Fibroblast of pulmonary artery (primary cell): ENCODE data around the gene COL1A1.

Experiments used
- DNase-seq: peaks from one replicate; pipeline ENCODE4 v3.0.0-alpha.2; 2010; ENCODE audit warnings: low read depth
- H3K4me3 ChIP-seq: replicated peaks from 2 replicates; pipeline ENCODE4 v1.5.1; 2011; ENCODE audit warnings: low read depth, mild to moderate bottlenecking, control low read depth, low read length, moderate library complexity
- TF ChIP-seq, protein P1 (sequence below): IDR thresholded peaks from 2 replicates; pipeline ENCODE4 v1.5.1; 2011; ENCODE audit warnings: mild to moderate bottlenecking, control low read depth, low read length, inconsistent platforms; ENCODE audit errors: missing control alignments

COL1A1 gene

DNA sequence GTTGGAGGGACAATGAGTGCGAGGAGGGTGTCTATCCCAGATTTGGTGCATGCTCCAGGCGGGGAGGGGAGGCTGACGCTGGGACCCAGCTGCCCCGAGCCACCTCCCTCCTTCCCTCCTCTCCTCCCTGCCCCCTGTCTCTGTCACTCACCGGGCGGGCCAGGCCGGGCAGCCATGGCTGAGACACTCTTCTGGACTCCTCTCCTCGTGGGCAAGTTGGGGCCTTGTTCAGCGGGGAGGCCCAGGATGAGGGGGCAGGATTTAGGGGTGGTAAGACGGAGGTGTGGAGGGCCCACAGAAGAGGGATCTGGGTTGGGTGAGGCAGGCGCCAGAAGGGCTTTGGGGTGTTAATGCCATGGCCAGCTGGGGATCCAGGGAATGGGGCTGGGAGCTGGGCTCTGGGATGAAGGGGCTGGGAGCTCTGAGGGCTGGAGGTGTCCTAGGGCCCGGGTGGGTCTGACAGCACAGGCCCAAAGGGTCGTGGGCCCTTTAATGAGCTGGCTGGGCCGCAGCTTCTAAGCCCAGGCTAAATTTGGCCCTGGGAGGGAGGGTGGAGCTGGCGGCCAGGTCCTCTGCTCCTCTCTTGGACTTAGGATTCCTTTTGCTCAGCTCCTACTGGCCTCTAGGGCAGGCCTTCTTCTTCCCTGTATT is 35.4 kb downstream of the COL1A1 start, which contains the start of gene SGCA:
Gene SGCA (plus strand): TSS at position 139 of the 651 bp plus-strand sequence. CDS start 36 bp downstream, at position 175.
- no peak for DNase-seq
- TF ChIP-seq, protein P1, sequence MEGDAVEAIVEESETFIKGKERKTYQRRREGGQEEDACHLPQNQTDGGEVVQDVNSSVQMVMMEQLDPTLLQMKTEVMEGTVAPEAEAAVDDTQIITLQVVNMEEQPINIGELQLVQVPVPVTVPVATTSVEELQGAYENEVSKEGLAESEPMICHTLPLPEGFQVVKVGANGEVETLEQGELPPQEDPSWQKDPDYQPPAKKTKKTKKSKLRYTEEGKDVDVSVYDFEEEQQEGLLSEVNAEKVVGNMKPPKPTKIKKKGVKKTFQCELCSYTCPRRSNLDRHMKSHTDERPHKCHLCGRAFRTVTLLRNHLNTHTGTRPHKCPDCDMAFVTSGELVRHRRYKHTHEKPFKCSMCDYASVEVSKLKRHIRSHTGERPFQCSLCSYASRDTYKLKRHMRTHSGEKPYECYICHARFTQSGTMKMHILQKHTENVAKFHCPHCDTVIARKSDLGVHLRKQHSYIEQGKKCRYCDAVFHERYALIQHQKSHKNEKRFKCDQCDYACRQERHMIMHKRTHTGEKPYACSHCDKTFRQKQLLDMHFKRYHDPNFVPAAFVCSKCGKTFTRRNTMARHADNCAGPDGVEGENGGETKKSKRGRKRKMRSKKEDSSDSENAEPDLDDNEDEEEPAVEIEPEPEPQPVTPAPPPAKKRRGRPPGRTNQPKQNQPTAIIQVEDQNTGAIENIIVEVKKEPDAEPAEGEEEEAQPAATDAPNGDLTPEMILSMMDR: no peak
- H3K4me3 ChIP-seq: no peak within 1 kb of the TSS

DNA sequence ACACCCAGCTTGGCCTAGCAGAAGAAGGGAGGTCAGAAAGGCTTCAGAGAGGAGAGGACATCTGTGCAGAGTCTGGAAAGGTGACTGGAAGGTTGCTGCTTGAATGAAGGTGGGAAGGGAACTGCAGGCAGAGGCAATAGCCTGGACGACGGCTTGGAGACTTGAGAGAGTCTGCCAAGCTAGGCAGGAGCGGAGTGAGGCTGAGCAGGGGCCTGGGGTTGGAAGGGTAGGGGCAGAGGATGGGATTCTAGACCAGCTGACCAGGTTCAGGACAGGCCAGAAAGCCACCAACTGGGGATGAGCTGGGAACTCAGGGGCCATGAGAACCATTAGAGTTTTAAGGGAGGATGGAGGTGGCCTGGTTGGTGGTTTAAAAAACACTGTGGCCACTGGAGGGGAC is 36.0 kb downstream of the COL1A1 start:
- no peak for DNase-seq
- TF ChIP-seq, protein P1: no peak
- H3K4me3 ChIP-seq: no peak overlapping the region

DNA sequence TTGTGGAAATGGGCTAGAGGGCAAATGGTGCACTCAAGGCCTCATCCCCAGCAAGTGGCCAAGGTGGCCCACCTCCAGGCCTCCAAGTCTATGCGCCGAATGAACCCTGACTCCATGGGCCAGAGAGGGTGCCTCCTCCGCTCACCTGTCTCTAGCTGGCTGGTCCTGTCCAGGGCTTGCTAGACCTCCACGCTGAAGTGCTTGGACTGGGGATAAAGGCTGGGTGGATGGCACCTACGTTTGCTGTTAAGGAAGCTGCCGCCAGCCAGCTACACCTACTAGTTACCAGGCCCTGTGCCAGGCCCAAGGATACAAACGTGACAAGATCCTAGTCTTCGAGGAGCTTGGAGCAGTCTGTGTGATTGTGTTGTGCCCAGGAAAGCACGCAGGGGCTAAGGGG is 36.4 kb downstream of the COL1A1 start:
- TF ChIP-seq, protein P1: no peak
- H3K4me3 ChIP-seq: no peak overlapping the region
- DNase-seq: no peak

DNA sequence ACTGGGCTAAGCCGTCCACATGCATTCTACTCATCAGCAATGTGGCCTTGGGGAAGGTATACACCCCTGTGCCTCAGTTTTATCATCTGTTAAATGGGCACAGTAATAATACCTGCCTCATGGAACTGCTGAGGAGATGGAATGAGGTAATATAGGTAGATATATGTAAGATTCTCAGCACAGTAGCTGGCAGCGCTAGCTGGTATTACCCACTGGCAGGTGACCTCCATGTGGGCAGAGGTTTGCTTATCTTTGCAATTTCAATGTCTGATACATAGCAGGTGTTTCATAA is 36.8 kb downstream of the COL1A1 start:
- no peak for DNase-seq
- TF ChIP-seq, protein P1: no peak
- no peak overlapping the region for H3K4me3 ChIP-seq

DNA sequence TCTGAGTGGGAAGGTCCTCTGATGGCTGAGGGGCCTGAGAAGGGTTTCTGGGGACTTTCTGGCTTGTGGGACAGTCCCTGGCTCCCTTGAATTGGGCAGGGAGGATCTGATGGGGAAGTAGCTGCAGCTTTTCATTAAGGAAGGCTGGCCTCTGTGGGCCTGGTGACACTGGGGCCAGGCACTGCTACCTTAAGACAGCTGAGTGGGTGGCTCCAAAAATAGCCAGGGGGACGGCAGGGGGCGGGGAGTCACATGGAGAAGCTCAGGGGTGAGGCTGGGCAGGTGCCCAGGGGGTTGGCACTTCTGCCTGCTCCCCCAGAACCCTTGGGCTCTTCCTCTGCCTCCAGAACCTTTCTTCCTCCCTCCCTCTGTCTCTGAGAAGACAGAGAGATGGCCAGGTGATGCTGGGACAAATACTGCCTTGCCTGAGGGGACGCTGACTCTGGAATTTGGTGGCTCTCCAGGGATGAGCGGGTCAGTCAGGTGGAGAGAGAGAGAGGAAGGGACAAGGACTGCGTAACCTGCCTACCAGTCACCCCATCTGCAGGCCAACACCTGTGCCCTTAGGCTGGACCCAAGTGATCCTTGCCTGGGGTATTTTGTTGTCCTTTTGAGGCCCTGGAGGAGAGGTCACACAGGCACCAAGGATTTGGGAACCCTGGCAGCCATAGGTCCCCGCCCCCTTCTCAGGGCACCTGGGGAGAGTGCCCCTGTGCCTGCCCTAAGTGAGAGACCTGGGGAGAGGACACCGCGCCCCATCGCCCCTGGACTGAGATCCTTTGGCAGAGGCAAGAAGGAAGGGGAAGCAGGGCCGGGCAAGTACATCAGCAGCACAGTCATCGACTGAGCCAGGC is 37.4 kb downstream of the COL1A1 start:
- TF ChIP-seq, protein P1: no peak
- DNase-seq: no peak
- no peak overlapping the region for H3K4me3 ChIP-seq

DNA sequence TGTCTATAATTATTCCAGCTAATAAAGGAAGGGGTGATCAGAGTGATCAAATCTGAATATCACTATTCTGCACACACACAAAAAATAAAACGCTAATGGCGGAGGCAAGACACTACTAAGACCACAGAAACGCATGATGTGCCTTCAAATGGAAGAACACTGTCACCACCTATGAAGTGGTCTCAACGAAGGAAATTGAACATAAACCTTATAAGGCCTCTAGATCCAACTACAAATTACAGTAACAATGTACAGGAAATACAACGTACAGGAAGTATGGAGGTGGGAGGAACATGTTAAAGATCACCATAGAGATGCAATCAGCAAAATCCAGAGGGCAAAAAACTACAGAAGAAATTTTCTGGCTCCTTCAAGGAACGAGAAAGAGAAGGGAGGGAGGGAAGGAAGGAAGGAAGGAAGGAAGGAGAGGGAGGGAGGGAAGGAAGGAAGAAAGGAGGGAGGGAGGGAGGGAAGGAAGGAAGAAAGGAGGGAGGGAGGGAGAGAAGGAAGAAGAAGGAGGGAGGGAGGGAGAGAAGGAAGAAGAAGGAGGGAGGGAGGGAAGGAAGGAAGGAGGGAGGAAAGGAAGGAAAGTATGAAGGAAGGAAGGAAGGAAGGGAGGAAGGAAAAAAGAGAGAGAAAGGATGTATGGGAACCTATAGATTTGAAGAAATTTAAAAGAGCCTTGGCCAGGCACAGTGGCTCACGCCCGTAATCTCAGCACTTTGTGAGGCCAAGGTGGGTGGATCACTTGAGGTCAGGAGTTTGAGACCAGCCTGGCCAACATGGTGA is 38.8 kb downstream of the COL1A1 start:
- no peak overlapping the region for H3K4me3 ChIP-seq
- DNase-seq: no peak
- TF ChIP-seq, protein P1: no peak
